SK-N-SH (cell line): ENCODE data around the gene OXTR. TPM values are rescaled to one million over a fixed set of nuclear protein-coding genes. Genes with fewer than 3 reads are reported as not detected.

Experiments
- CTCF ChIA-PET: fragments of 300-600, 350-600 bp; formaldehyde crosslinking; extraction: SDS; loops from one replicate; lab custom pipeline; 2021; lab: Yijun Ruan, JAX
- POLR2A ChIA-PET: fragments of 350-600 bp; sonication (Branson Sonifier 250); formaldehyde crosslinking; extraction: SDS; loops from one replicate; lab custom pipeline; 2020; ENCODE audit warnings: antibody characterized with exemption, inconsistent platforms; lab: Yijun Ruan, JAX
- DNase-seq: peaks from one replicate; pipeline ENCODE4 v3.0.0; 2012
- H2AFZ ChIP-seq: fragments of 200-600 bp; sonication (generic); 2 replicates; pipeline ENCODE4 v1.8.1; 2016; ENCODE audit warnings: antibody characterized with exemption, mild to moderate bottlenecking, low read depth
- H3F3A ChIP-seq: fragments of 200-600 bp; sonication (generic); replicated peaks from 2 replicates; pipeline ENCODE3; 2016; ENCODE audit warnings: antibody characterized with exemption, mild to moderate bottlenecking; ENCODE audit not compliant: insufficient read depth
- H3K27ac ChIP-seq, 2 experiments: fragments of 200-500 bp in 1 of 2; fragments of 200-600 bp in 1 of 2; sonication (Bioruptor generic) in 1 of 2; sonication (generic), shearing (Covaris generic) in 1 of 2; 2 replicates each; pipeline versions ENCODE4 v1.5.1 to v1.6.1; 2014 to 2016; ENCODE audit warnings: low read depth in 2 of 2, inconsistent platforms in 1 of 2, low read length in 1 of 2, mild to moderate bottlenecking in 1 of 2, mixed read lengths in 1 of 2
- H3K27me3 ChIP-seq: fragments of 200-600 bp; sonication (generic), shearing (Covaris generic); 2 replicates; pipeline ENCODE4 v1.6.1; 2016; ENCODE audit warnings: mixed run types; ENCODE audit not compliant: insufficient read depth
- H3K36me3 ChIP-seq, 2 experiments: fragments of 200-500 bp in 1 of 2; fragments of 200-600 bp in 1 of 2; sonication (Bioruptor generic) in 1 of 2; sonication (generic) in 1 of 2; replicated peaks in 1 of 2; 2 replicates each; pipeline versions ENCODE3 to v1.5.1; 2014 to 2016; ENCODE audit warnings: low read length in 1 of 2, mild to moderate bottlenecking in 1 of 2; ENCODE audit not compliant: insufficient read depth in 2 of 2, control insufficient read depth in 1 of 2
- H3K4me1 ChIP-seq, 2 experiments: fragments of 200-500 bp in 1 of 2; fragments of 200-600 bp in 1 of 2; sonication (Bioruptor generic) in 1 of 2; sonication (generic), shearing (Covaris generic) in 1 of 2; 2 replicates each; pipeline versions ENCODE4 v1.5.1 to v1.6.1; 2014 to 2016; ENCODE audit warnings: low read depth in 1 of 2, low read length in 1 of 2, mixed run types in 1 of 2; ENCODE audit not compliant: insufficient read depth in 2 of 2, control insufficient read depth in 1 of 2
- H3K4me2 ChIP-seq: fragments of 200-600 bp; sonication (generic), shearing (Covaris generic); 2 replicates; pipeline ENCODE4 v1.6.1; 2017; ENCODE audit warnings: mixed run types
- H3K4me3 ChIP-seq, 2 experiments: fragments of 200-500 bp in 1 of 2; fragments of 200-600 bp in 1 of 2; sonication (Bioruptor generic) in 1 of 2; sonication (generic), shearing (Covaris generic) in 1 of 2; 2 replicates each; pipeline versions ENCODE4 v1.5.1 to v1.8.1; 2014 to 2016; ENCODE audit warnings: low read depth in 2 of 2, inconsistent platforms in 1 of 2, low read length in 1 of 2, mild to moderate bottlenecking in 1 of 2, mixed read lengths in 1 of 2, moderate library complexity in 1 of 2
- H3K79me2 ChIP-seq: fragments of 200-600 bp; sonication (generic); 2 replicates; pipeline ENCODE4 v1.8.1; 2017; ENCODE audit warnings: mild to moderate bottlenecking; ENCODE audit not compliant: insufficient read depth
- H3K9ac ChIP-seq: fragments of 200-600 bp; sonication (generic); 2 replicates; pipeline ENCODE4 v1.6.1; 2017; ENCODE audit warnings: mixed run types
- H3K9me2 ChIP-seq: fragments of 200-600 bp; sonication (generic); 2 replicates; pipeline ENCODE4 v1.6.1; 2017; ENCODE audit warnings: mixed run types
- H3K9me3 ChIP-seq: fragments of 200-600 bp; sonication (generic); 2 replicates; pipeline ENCODE4 v1.6.1; 2017; ENCODE audit warnings: mixed run types, mild to moderate bottlenecking, moderate library complexity
- H4K20me1 ChIP-seq: fragments of 200-600 bp; sonication (generic); 2 replicates; pipeline ENCODE4 v1.6.1; 2017; ENCODE audit warnings: mild to moderate bottlenecking, mixed run types; ENCODE audit not compliant: insufficient read depth
- ELF1 ChIP-seq: IDR thresholded peaks from 2 replicates; pipeline ENCODE4 v1.4.0; 2012
- FOSL2 ChIP-seq: IDR thresholded peaks from 2 replicates; pipeline ENCODE4 v1.4.0; 2012; ENCODE audit warnings: low read depth, mild to moderate bottlenecking, moderate library complexity, borderline replicate concordance
- FOXM1 ChIP-seq: IDR thresholded peaks from 2 replicates; pipeline ENCODE4 v1.4.0; 2012; ENCODE audit warnings: low read depth, mild to moderate bottlenecking
- GATA2 ChIP-seq: sonication (generic); formaldehyde crosslinking; IDR thresholded peaks from 2 replicates; pipeline ENCODE4 v1.5.0; 2020; ENCODE audit warnings: mild to moderate bottlenecking, missing genetic modification reagents
- IRF3 ChIP-seq: fragments of 150-350 bp; IDR thresholded peaks from 2 replicates; pipeline ENCODE4 v1.6.1; 2016; ENCODE audit warnings: mild to moderate bottlenecking, low read depth, low read length
- JUND ChIP-seq: IDR thresholded peaks from 2 replicates; pipeline ENCODE4 v1.4.0; 2012
- MEF2A ChIP-seq: IDR thresholded peaks from 2 replicates; pipeline ENCODE4 v1.4.0; 2012; ENCODE audit warnings: low read depth, borderline replicate concordance
- NRF1 ChIP-seq: IDR thresholded peaks from 2 replicates; pipeline ENCODE4 v1.6.1; 2012; ENCODE audit warnings: low read depth, mild to moderate bottlenecking, low read length
- POLR2AphosphoS5 ChIP-seq: IDR thresholded peaks from 2 replicates; pipeline ENCODE4 v1.6.1; 2012; ENCODE audit warnings: low read depth, low read length
- RXRA ChIP-seq: IDR thresholded peaks from 2 replicates; pipeline ENCODE4 v1.4.0; 2012; ENCODE audit warnings: low read depth, mild to moderate bottlenecking, borderline replicate concordance
- SMC3 ChIP-seq: IDR thresholded peaks from 2 replicates; pipeline ENCODE4 v1.6.1; 2012; ENCODE audit warnings: low read depth, low read length, improper control_type of control experiment
- TCF12 ChIP-seq: IDR thresholded peaks from 2 replicates; pipeline ENCODE4 v1.4.0; 2012
- YY1 ChIP-seq: IDR thresholded peaks from 2 replicates; pipeline ENCODE4 v1.4.0; 2012; ENCODE audit warnings: low read depth, mild to moderate bottlenecking
- WGBS: methylation state at CpG from one replicate; pipeline ENCODE4 v1.1.6; 2017; ENCODE audit warnings: low lambda C conversion rate; 5-methylcytosine and 5-hydroxymethylcytosine counted together
- polyA plus RNA-seq, 3 experiments: library from polyadenylated mRNA; depleted of rRNA; stranded (reverse); fragments of >200 nt; gene quantifications; 2 replicates each; pipeline ENCODE4 v1.2.3, GENCODE V29; 2012
- TF ChIP-seq, protein P1 (sequence below): fragments of 200-600 bp; sonication (generic); IDR thresholded peaks from 2 replicates; pipeline ENCODE4 v1.6.1; 2017; ENCODE audit warnings: antibody characterized with exemption, mild to moderate bottlenecking, moderate library complexity
- TF ChIP-seq, protein P2 (sequence below): fragments of 150-350 bp; IDR thresholded peaks from 2 replicates; pipeline ENCODE4 v1.6.1; 2017; ENCODE audit warnings: antibody characterized with exemption, low read length, low read depth, borderline replicate concordance

The OXTR gene
- polyA plus RNA-seq, 1 of the 3 experiments (the other 2 are of a cell fraction): 1.8 TPM

GRCh38 chr3:8734908-8735307 lies 34.5 kb downstream of the OXTR start:
- no peak for TF ChIP-seq POLR2AphosphoS5
- no peaks in the 10 kb centered on the region for H3K27me3 ChIP-seq
- no peak for DNase-seq
- no peaks in the 10 kb centered on the region for H3K9me3 ChIP-seq
- ChIA-PET CTCF (interaction anchor here (1.6 kb wide), 1 partner anchor 34 kb away, joined by 5 read pairs; the partner anchor contains the start of gene OXTR), POLR2A (no interaction called here)
- peaks cover 0 to 4% of the 10 kb centered on the region in 2 experiments; a peak in 1 of 4 replicates for H3K4me1 ChIP-seq
- H3K4me2 ChIP-seq: no peak overlapping the region
- H3K9ac ChIP-seq: no peak overlapping the region
- H4K20me1 ChIP-seq: no peaks in the 10 kb centered on the region
- no peak overlapping the region for H3K27ac ChIP-seq
- H3K36me3 ChIP-seq: no peaks in the 10 kb centered on the region
- WGBS: 94% methylated on average over 1 of the region's 1 CpG
- no peaks in the 10 kb centered on the region for H3K9me2 ChIP-seq
- peaks cover 3% of the 10 kb centered on the region for H3F3A ChIP-seq
- H3K4me3 ChIP-seq: no peak overlapping the region
- no peaks in the 10 kb centered on the region for H3K79me2 ChIP-seq
- H2AFZ ChIP-seq: no peak overlapping the region

DNA sequence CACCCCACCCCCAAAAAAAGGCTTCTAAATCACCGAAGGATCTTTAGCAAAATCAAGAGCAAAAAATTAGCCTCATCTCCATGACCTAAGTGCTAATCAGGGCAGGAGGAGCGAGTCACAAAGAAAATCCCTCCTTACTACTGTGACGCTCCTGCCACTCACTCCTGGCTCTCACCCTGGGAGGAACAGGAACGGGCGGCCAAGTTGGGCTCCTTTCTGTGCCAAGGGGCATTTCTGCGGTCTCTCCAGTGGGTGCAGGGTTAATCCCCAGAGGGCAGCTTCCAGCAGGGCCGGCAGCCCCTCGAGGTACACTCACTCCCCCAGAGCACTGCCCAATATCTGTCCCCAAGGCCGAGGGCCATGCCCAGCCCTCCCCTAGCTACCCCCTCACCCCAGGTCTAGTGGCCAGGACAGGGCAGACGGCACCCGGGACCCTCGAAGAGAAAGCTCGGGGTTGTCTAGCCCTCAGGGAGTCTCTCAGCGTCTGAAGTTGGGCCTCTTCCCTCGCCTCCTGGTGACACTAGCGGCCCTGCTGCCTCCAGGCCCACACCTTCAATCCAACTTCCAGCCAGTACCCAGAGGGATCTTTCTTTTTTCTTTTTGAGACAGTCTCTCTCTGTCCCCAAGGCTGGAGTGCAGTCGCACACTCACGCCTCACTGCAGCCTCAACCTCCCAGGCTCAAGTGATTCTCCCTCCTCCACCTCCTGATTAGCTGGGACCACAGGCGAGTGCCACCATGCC lies 35.1 kb downstream of the OXTR start:
- TF ChIP-seq FOXM1 (no peak), IRF3 (no peak), TCF12 (no peak), ELF1 (no peak), SMC3 (no peak), MEF2A (no peak), FOSL2 (no peak), RXRA (no peak), GATA2 (no peak), JUND (no peak), YY1 (no peak), NRF1 (no peak)
- TF ChIP-seq, protein P1, sequence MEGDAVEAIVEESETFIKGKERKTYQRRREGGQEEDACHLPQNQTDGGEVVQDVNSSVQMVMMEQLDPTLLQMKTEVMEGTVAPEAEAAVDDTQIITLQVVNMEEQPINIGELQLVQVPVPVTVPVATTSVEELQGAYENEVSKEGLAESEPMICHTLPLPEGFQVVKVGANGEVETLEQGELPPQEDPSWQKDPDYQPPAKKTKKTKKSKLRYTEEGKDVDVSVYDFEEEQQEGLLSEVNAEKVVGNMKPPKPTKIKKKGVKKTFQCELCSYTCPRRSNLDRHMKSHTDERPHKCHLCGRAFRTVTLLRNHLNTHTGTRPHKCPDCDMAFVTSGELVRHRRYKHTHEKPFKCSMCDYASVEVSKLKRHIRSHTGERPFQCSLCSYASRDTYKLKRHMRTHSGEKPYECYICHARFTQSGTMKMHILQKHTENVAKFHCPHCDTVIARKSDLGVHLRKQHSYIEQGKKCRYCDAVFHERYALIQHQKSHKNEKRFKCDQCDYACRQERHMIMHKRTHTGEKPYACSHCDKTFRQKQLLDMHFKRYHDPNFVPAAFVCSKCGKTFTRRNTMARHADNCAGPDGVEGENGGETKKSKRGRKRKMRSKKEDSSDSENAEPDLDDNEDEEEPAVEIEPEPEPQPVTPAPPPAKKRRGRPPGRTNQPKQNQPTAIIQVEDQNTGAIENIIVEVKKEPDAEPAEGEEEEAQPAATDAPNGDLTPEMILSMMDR: no peak
- TF ChIP-seq, protein P2, sequence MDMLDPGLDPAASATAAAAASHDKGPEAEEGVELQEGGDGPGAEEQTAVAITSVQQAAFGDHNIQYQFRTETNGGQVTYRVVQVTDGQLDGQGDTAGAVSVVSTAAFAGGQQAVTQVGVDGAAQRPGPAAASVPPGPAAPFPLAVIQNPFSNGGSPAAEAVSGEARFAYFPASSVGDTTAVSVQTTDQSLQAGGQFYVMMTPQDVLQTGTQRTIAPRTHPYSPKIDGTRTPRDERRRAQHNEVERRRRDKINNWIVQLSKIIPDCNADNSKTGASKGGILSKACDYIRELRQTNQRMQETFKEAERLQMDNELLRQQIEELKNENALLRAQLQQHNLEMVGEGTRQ: no peak
- Histone ChIP-seq H3K27me3 (no peaks in the 10 kb centered on the region), H3K4me1 (no peaks in the 10 kb centered on the region), H3K9ac (no peak overlapping the region), H3K4me2 (no peak overlapping the region), H2AFZ (no peak overlapping the region), H3K79me2 (no peaks in the 10 kb centered on the region), H4K20me1 (no peaks in the 10 kb centered on the region), H3K36me3 (no peaks in the 10 kb centered on the region), H3K4me3 (no peak overlapping the region), H3K9me3 (no peaks in the 10 kb centered on the region), H3K27ac (no peak overlapping the region), H3K9me2 (no peaks in the 10 kb centered on the region), H3F3A (no peaks in the 10 kb centered on the region)
- CTCF ChIA-PET: interaction anchor here (1.6 kb wide), 1 partner anchor 35 kb away, joined by 5 read pairs; the partner anchor contains the start of gene OXTR
- POLR2A ChIA-PET: no interaction called here
- WGBS: 93% methylated on average over 15 of the region's 19 CpGs
- no peak for DNase-seq
